HepG2 (cell line): Measurements from ENCODE around the gene FKBP1B. TPM values are rescaled to one million over a fixed set of nuclear protein-coding genes. Genes with fewer than 3 reads are reported as not detected.

Experiments
- ATAC-seq: fragments of 200-7000 bp; cut with Tn5 transposase; 3 replicates; pipeline ENCODE4 v1.9.1; 2020; ENCODE audit warnings: mild to moderate bottlenecking, moderate library complexity
- BruUV-seq: library from RNA; stranded (reverse); fragments of 400-500 nt; replicated peaks from 2 replicates; lab custom pipeline; 2021; lab: Mats Ljungman, UMichigan
- CTCF ChIA-PET: fragments of 300-600 bp; formaldehyde crosslinking; extraction: SDS; loops from one replicate; lab custom pipeline; 2021; ENCODE audit warnings: low total read pairs, inconsistent platforms, low intra/inter-chr PET ratio; lab: Yijun Ruan, JAX
- POLR2A ChIA-PET: fragments of 350-600 bp; sonication (Branson Sonifier 250); formaldehyde crosslinking; loops from one replicate; lab custom pipeline; 2020; ENCODE audit warnings: antibody characterized with exemption, inconsistent platforms; lab: Yijun Ruan, JAX
- DNase-seq: peaks from one replicate; pipeline ENCODE4 v3.0.0-alpha.2; 2015; ENCODE audit warnings: low spot score
- FAIRE-seq: peaks from 3 replicates; lab custom pipeline; 2011; peaks lifted over from hg19 to GRCh38; lab: Jason Lieb, UNC
- H2AFZ ChIP-seq: one replicate; pipeline ENCODE4 v1.6.1; 2011; ENCODE audit warnings: low read length, inconsistent platforms
- H3K27ac ChIP-seq: fragments of 300-600 bp; 3 replicates; pipeline ENCODE4 v1.8.0; 2011; ENCODE audit warnings: mixed run types, mild to moderate bottlenecking, mixed read lengths, low read length, inconsistent platforms; ENCODE audit not compliant: insufficient read depth; ENCODE audit errors: extremely low read length
- H3K27me3 ChIP-seq, 2 experiments: fragments of 200-600 bp in 1 of 2; 2 replicates in 1 of 2; 3 replicates in 1 of 2; pipeline versions ENCODE4 v1.6.0 to v1.8.0; 2011; ENCODE audit warnings: low read length in 2 of 2, mild to moderate bottlenecking in 2 of 2, moderate library complexity in 2 of 2, inconsistent platforms in 1 of 2; ENCODE audit not compliant: insufficient read depth in 2 of 2, control insufficient read depth in 1 of 2
- H3K36me3 ChIP-seq, 2 experiments: fragments of 200-600 bp in 1 of 2; replicated peaks in 1 of 2; 2 replicates in 1 of 2; 3 replicates in 1 of 2; pipeline versions ENCODE4 v1.5.1 to v1.8.0; 2011; ENCODE audit warnings: low read length in 2 of 2, inconsistent platforms in 1 of 2; ENCODE audit not compliant: insufficient read depth in 2 of 2, control insufficient read depth in 1 of 2
- H3K4me1 ChIP-seq: 2 replicates; pipeline ENCODE4 v1.5.1; 2012; ENCODE audit warnings: low read length, inconsistent platforms; ENCODE audit not compliant: insufficient read depth
- H3K4me2 ChIP-seq: 2 replicates; pipeline ENCODE4 v1.6.0; 2011; ENCODE audit warnings: low read depth, low read length, inconsistent platforms
- H3K4me3 ChIP-seq, 3 experiments: fragments of 200-600 bp in 1 of 3; sonication (generic), shearing (Covaris generic) in 1 of 3; replicated peaks in 1 of 3; 2 replicates each; pipeline ENCODE4 v1.5.1; 2011 to 2016; ENCODE audit warnings: low read length in 3 of 3, inconsistent platforms in 2 of 3, low read depth in 2 of 3, mild to moderate bottlenecking in 2 of 3, control low read depth in 1 of 3, mixed read lengths in 1 of 3; ENCODE audit not compliant: insufficient read depth in 1 of 3
- H3K79me2 ChIP-seq: one replicate; pipeline ENCODE4 v1.6.1; 2011; ENCODE audit warnings: low read length, inconsistent platforms; ENCODE audit not compliant: insufficient read depth
- H3K9ac ChIP-seq: 2 replicates; pipeline ENCODE4 v1.6.0; 2011; ENCODE audit warnings: mild to moderate bottlenecking, low read depth, low read length, inconsistent platforms; ENCODE audit not compliant: insufficient read depth
- H3K9me3 ChIP-seq: 2 replicates; pipeline ENCODE4 v1.5.1; 2012; ENCODE audit warnings: mild to moderate bottlenecking, low read length
- H4K20me1 ChIP-seq: 2 replicates; pipeline ENCODE4 v1.6.0; 2011; ENCODE audit warnings: inconsistent platforms, mild to moderate bottlenecking, low read length, moderate library complexity; ENCODE audit not compliant: insufficient read depth
- ERF ChIP-seq: IDR thresholded peaks from 2 replicates; pipeline ENCODE4 v1.6.1; 2018; ENCODE audit warnings: missing biosample characterization, missing genetic modification reagents
- NR2F2 ChIP-seq: IDR thresholded peaks from 2 replicates; pipeline ENCODE4 v1.6.1; 2012; ENCODE audit warnings: low read depth, inconsistent platforms, borderline replicate concordance
- TBP ChIP-seq: sonication (generic); formaldehyde crosslinking; IDR thresholded peaks from 2 replicates; pipeline ENCODE4 v1.5.0; 2020; ENCODE audit warnings: missing genetic modification reagents
- TGIF2 ChIP-seq: IDR thresholded peaks from 2 replicates; pipeline ENCODE4 v1.6.1; 2016; ENCODE audit warnings: control low read depth, missing compliant biosample characterization
- ZFP41 ChIP-seq: sonication (generic); formaldehyde crosslinking; IDR thresholded peaks from 2 replicates; pipeline ENCODE4 v1.4.0; 2020; ENCODE audit warnings: mild to moderate bottlenecking, missing genetic modification reagents, borderline replicate concordance
- ZNF17 ChIP-seq: sonication (generic); formaldehyde crosslinking; IDR thresholded peaks from 2 replicates; pipeline ENCODE4 v1.5.0; 2020; ENCODE audit warnings: mild to moderate bottlenecking, missing genetic modification reagents
- ZNF230 ChIP-seq: sonication (generic); formaldehyde crosslinking; IDR thresholded peaks from 2 replicates; pipeline ENCODE4 v1.4.0; 2020; ENCODE audit warnings: mild to moderate bottlenecking, missing genetic modification reagents
- ZNF430 ChIP-seq: sonication (generic); formaldehyde crosslinking; IDR thresholded peaks from 2 replicates; pipeline ENCODE4 v1.9.0; 2021; ENCODE audit warnings: mild to moderate bottlenecking, missing genetic modification reagents
- ZUFSP ChIP-seq: sonication (generic); formaldehyde crosslinking; IDR thresholded peaks from 2 replicates; pipeline ENCODE4 v1.9.0; 2021; ENCODE audit warnings: missing genetic modification reagents, mild to moderate bottlenecking, borderline replicate concordance
- WGBS: methylation state at CpG from one replicate; pipeline ENCODE4 v1.1.6; 2017; ENCODE audit warnings: low lambda C conversion rate; 5-methylcytosine and 5-hydroxymethylcytosine counted together
- in situ Hi-C: cut with HindIII; loops from 2 replicates; pipeline ENCODE4 v1.10.0; 2017; ENCODE audit warnings: low pct_unique_long_range_greater_than_20kb; ENCODE audit not compliant: extremely low pct_ligation_motif_present
- intact Hi-C: fragments of 100-400 bp; cut with micrococcal nuclease; formaldehyde crosslinking; loops from one replicate; pipeline ENCODE4 v1.10.0; 2022; ENCODE audit not compliant: unreplicated experiment
- polyA plus RNA-seq, 8 experiments: library from polyadenylated mRNA; depleted of rRNA in 3 of 8; stranded (reverse) in 7 of 8; unstranded in 1 of 8; fragments of >200 nt; fragmentation: Illumina TruSeq in 4 of 8; extraction: Trizol in 4 of 8; gene quantifications; 2 replicates each; pipeline versions ENCODE4 v1.2.1 to v1.2.3, GENCODE V29; 2011 to 2016; ENCODE audit warnings: low read depth in 4 of 8, missing spikeins in 1 of 8, mixed read lengths in 1 of 8; ENCODE audit not compliant: insufficient read depth in 1 of 8
- total RNA-seq, 5 experiments: library from RNA; depleted of rRNA; stranded (reverse); fragments of >200 nt; fragmentation: Illumina TruSeq; extraction: Trizol; gene quantifications; 2 replicates each; pipeline ENCODE4 v1.2.3, GENCODE V29; 2016; ENCODE audit warnings: low read depth in 1 of 5

The FKBP1B gene
- total and polyA plus RNA-seq, 2 of the 13 experiments (the other 11 are each of a cell fraction or from before 2014, with no cell fraction given), result 35.2 to 96.3 TPM

- ATAC-seq (no peak), FAIRE-seq (no peak), DNase-seq (no peak)
- no TSS peak for BruUV-seq
- H3K9me3 ChIP-seq, result no peaks in the 10 kb centered on the region
- H3K27me3 ChIP-seq, result no peaks in the 10 kb centered on the region; a peak in 1 of 5 replicates
- peaks cover 16% of the 10 kb centered on the region for H3K4me1 ChIP-seq
- peaks cover 23% of the 10 kb centered on the region for H3K79me2 ChIP-seq
- 87% methylated on average over 9 of the region's 9 CpGs for WGBS
- no peak overlapping the region for H3K4me2 ChIP-seq
- intact Hi-C loops, result loop anchor here (2.0 kb wide), 1 partner anchor 137 kb away; the partner anchor contains the start of gene UBXN2A
- ChIA-PET CTCF (no interaction called here), POLR2A (interaction anchor here (1.7 to 2.6 kb wide), 2 partner anchors 7 to 66 kb away, joined by 7 to 38 read pairs; partner anchors contain the start of gene TP53I3)
- H3K4me3 ChIP-seq, result no peak overlapping the region
- H3K9ac ChIP-seq, result no peak overlapping the region
- H2AFZ ChIP-seq, result no peak overlapping the region
- in situ Hi-C loops, result no loop called here
- TF ChIP-seq NR2F2 (no peak), TBP (CRISPR knock-in tag) (no peak), ZFP41 (CRISPR knock-in tag) (no peak), ZNF430 (0 out of 2 replicates have a peak, but pooled peaks have one; percentile 21), ZNF17 (CRISPR knock-in tag) (no peak), ZUFSP (CRISPR knock-in tag) (no peak), TGIF2 (CRISPR knock-in tag) (no peak), ERF (CRISPR knock-in tag) (no peak), ZNF230 (CRISPR knock-in tag) (no peak)
- H3K36me3 ChIP-seq, result peaks cover 7 to 20% of the 10 kb centered on the region in 2 experiments
- no peaks in the 10 kb centered on the region for H4K20me1 ChIP-seq
- peak overlapping the region; percentile 36 for H3K27ac ChIP-seq
These were observed 28.0 kb downstream of the FKBP1B start for GRCh38 chr2:24077535-24077877.
